GM12892 (cell line): ENCODE data around the gene PTPN22.

Experiments
- POLR2A ChIP-seq: IDR thresholded peaks from 2 replicates; pipeline ENCODE4 v1.6.1; 2011; ENCODE audit warnings: low read depth, low read length, control low read depth
- POLR2AphosphoS5 ChIP-seq: IDR thresholded peaks from 2 replicates; pipeline ENCODE4 v1.6.1; 2011; ENCODE audit warnings: low read depth, low read length, control low read depth
- TAF1 ChIP-seq: IDR thresholded peaks from 2 replicates; pipeline ENCODE4 v1.6.1; 2011; ENCODE audit warnings: low read depth, mild to moderate bottlenecking, control low read depth, low read length, borderline replicate concordance

GRCh38 chr1:113846391-113847035 is 25.0 kb downstream of the PTPN22 start:
- TF ChIP-seq POLR2AphosphoS5 (no peak), POLR2A (no peak), TAF1 (no peak)
